Endothelial cell of umbilical vein (primary cell): ENCODE results near the gene MACROD2.

Source experiments
- EZH2 ChIP-seq: IDR thresholded peaks from 2 replicates; pipeline ENCODE4 v1.6.1; 2012; ENCODE audit warnings: borderline replicate concordance, low read depth, mild to moderate bottlenecking, moderate library complexity, low read length, inconsistent platforms; ENCODE audit not compliant: severe bottlenecking
- MAX ChIP-seq: IDR thresholded peaks from 2 replicates; pipeline ENCODE4 v1.6.1; 2011; ENCODE audit not compliant: insufficient read depth, insufficient read length
- TF ChIP-seq, protein P1 (sequence below), 2 donors: IDR thresholded peaks; 1 replicate in 1 of 2; 2 replicates in 1 of 2; pipeline ENCODE4 v1.5.1; 2011; ENCODE audit warnings: low read length in 2 of 2, mild to moderate bottlenecking in 2 of 2, moderate library complexity in 2 of 2, control low read depth in 1 of 2, inconsistent platforms in 1 of 2, low read depth in 1 of 2; ENCODE audit not compliant: insufficient read depth in 1 of 2; ENCODE audit errors: extremely low read depth in 1 of 2

- TF ChIP-seq, protein P1, sequence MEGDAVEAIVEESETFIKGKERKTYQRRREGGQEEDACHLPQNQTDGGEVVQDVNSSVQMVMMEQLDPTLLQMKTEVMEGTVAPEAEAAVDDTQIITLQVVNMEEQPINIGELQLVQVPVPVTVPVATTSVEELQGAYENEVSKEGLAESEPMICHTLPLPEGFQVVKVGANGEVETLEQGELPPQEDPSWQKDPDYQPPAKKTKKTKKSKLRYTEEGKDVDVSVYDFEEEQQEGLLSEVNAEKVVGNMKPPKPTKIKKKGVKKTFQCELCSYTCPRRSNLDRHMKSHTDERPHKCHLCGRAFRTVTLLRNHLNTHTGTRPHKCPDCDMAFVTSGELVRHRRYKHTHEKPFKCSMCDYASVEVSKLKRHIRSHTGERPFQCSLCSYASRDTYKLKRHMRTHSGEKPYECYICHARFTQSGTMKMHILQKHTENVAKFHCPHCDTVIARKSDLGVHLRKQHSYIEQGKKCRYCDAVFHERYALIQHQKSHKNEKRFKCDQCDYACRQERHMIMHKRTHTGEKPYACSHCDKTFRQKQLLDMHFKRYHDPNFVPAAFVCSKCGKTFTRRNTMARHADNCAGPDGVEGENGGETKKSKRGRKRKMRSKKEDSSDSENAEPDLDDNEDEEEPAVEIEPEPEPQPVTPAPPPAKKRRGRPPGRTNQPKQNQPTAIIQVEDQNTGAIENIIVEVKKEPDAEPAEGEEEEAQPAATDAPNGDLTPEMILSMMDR (IDR thresholded peaks at IDR 0.05; ENCODE audit: extremely low read depth in 1 of 2, insufficient read depth in 1 of 2, low read depth in 1 of 2, low read length in 2 of 2) = no peak
- TF ChIP-seq MAX (no peak), EZH2 (no peak)
Observed at GRCh38 chr20:14758356-14758755, 763.0 kb downstream of the MACROD2 start.
